GM12878 (cell line): ENCODE data around the gene CRYBA1. TPM values are rescaled to one million over a fixed set of nuclear protein-coding genes. Genes with fewer than 3 reads are reported as not detected.

Experiments
- BHLHE40 ChIP-seq, 2 experiments: fragments of 450-650 bp in 1 of 2; IDR thresholded peaks; 2 replicates each; pipeline ENCODE4 v1.6.1; 2011 to 2017; ENCODE audit warnings: low read depth in 2 of 2, borderline replicate concordance in 1 of 2, improper control_type of control experiment in 1 of 2, low read length in 1 of 2, mild to moderate bottlenecking in 1 of 2
- BRCA1 ChIP-seq: IDR thresholded peaks from 2 replicates; pipeline ENCODE4 v1.6.1; 2011; ENCODE audit warnings: low read depth, low read length, improper control_type of control experiment
- CHD1 ChIP-seq: IDR thresholded peaks from 2 replicates; pipeline ENCODE4 v1.6.1; 2012; ENCODE audit warnings: low read depth, low read length, improper control_type of control experiment
- GABPA ChIP-seq: IDR thresholded peaks from 2 replicates; pipeline ENCODE4 v1.6.1; 2014; ENCODE audit warnings: antibody characterized with exemption, low read depth, mild to moderate bottlenecking, inconsistent platforms
- GATAD2B ChIP-seq: fragments of 450-650 bp; conservative IDR thresholded peaks from 2 replicates; pipeline ENCODE4 v1.6.1; 2017; ENCODE audit warnings: low read depth, mild to moderate bottlenecking, moderate library complexity
- MEF2B ChIP-seq: fragments of 450-650 bp; IDR thresholded peaks from 2 replicates; pipeline ENCODE4 v1.6.1; 2018; ENCODE audit warnings: mild to moderate bottlenecking, moderate library complexity; ENCODE audit not compliant: partially characterized antibody, poor library complexity, severe bottlenecking
- NFYA ChIP-seq: IDR thresholded peaks from 2 replicates; pipeline ENCODE4 v1.6.1; 2011; ENCODE audit warnings: low read depth, mild to moderate bottlenecking, low read length, improper control_type of control experiment, borderline replicate concordance
- PML ChIP-seq: IDR thresholded peaks from 2 replicates; pipeline ENCODE4 v1.6.1; 2012; ENCODE audit warnings: low read length, inconsistent platforms
- PRDM15 ChIP-seq: fragments of 450-650 bp; formaldehyde crosslinking; IDR thresholded peaks from 2 replicates; pipeline ENCODE4 v1.4.0; 2020; ENCODE audit warnings: mild to moderate bottlenecking, moderate library complexity
- RAD51 ChIP-seq: fragments of 450-650 bp; IDR thresholded peaks from 2 replicates; pipeline ENCODE4 v1.6.1; 2016; ENCODE audit warnings: moderate library complexity, mild to moderate bottlenecking, inconsistent platforms
- SIN3A ChIP-seq: IDR thresholded peaks from 2 replicates; pipeline ENCODE4 v1.6.1; 2012; ENCODE audit warnings: low read depth, low read length, improper control_type of control experiment
- SIX5 ChIP-seq: IDR thresholded peaks from 2 replicates; pipeline ENCODE4 v1.6.1; 2011; ENCODE audit warnings: mild to moderate bottlenecking, low read depth, low read length, moderate library complexity; ENCODE audit not compliant: severe bottlenecking
- SMARCA5 ChIP-seq: fragments of 450-650 bp; IDR thresholded peaks from 2 replicates; pipeline ENCODE4 v1.6.1; 2017; ENCODE audit warnings: mild to moderate bottlenecking
- SP1 ChIP-seq: IDR thresholded peaks from one replicate; pipeline ENCODE4 v1.6.1; 2011; ENCODE audit warnings: low read depth, low read length
- SREBF1 ChIP-seq: IDR thresholded peaks from 2 replicates; pipeline ENCODE4 v1.6.1; 2012; ENCODE audit warnings: mild to moderate bottlenecking, low read length
- STAT1 ChIP-seq: fragments of 450-650 bp; conservative IDR thresholded peaks from 2 replicates; pipeline ENCODE4 v1.6.1; 2014; ENCODE audit warnings: antibody characterized with exemption, mild to moderate bottlenecking
- TAF1 ChIP-seq: IDR thresholded peaks from 2 replicates; pipeline ENCODE4 v1.6.1; 2011; ENCODE audit warnings: mild to moderate bottlenecking, low read depth, low read length, borderline replicate concordance
- TCF7 ChIP-seq: IDR thresholded peaks from 2 replicates; pipeline ENCODE4 v1.6.1; 2014; ENCODE audit warnings: antibody characterized with exemption, borderline replicate concordance
- ZNF207 ChIP-seq: fragments of 450-650 bp; IDR thresholded peaks from 2 replicates; pipeline ENCODE4 v1.6.1; 2014; ENCODE audit warnings: antibody characterized with exemption, mild to moderate bottlenecking, borderline replicate concordance
- ZNF217 ChIP-seq: fragments of 450-650 bp; IDR thresholded peaks from 2 replicates; pipeline ENCODE4 v1.6.1; 2017; ENCODE audit warnings: antibody characterized with exemption, mild to moderate bottlenecking
- polyA plus RNA-seq, 11 experiments: library from polyadenylated mRNA; depleted of rRNA in 4 of 11; unstranded in 6 of 11; stranded (reverse) in 5 of 11; fragments of >200 nt; fragmentation: Nextera tagmentation in 4 of 11; fragmentation: Illumina TruSeq in 1 of 11; extraction: Ambion mirVana in 4 of 11; extraction: Trizol in 1 of 11; gene quantifications; 1 replicate in 1 of 11; 2 replicates in 10 of 11; pipeline versions ENCODE4 v1.2.1 to v1.2.3, GENCODE V29; 2011 to 2016; ENCODE audit warnings: inconsistent platforms in 2 of 11, missing spikeins in 2 of 11, low read depth in 1 of 11
- total RNA-seq, 4 experiments: library from RNA; depleted of rRNA in 3 of 4; stranded (reverse); fragments of >200 nt in 3 of 4; fragmentation: Illumina TruSeq in 1 of 4; extraction: Trizol in 1 of 4; gene quantifications; 2 replicates each; pipeline versions ENCODE4 v1.2.1 to v1.2.3, GENCODE V29; 2013 to 2021
- TF ChIP-seq, protein P1 (sequence below): fragments of 450-650 bp; IDR thresholded peaks from 2 replicates; pipeline ENCODE4 v1.6.1; 2017; ENCODE audit warnings: mild to moderate bottlenecking, low read depth, inconsistent platforms; ENCODE audit not compliant: poor library complexity, severe bottlenecking
- TF ChIP-seq, protein P2 (sequence below): IDR thresholded peaks from 2 replicates; pipeline ENCODE4 v1.6.1; 2011; ENCODE audit warnings: low read depth, low read length, improper control_type of control experiment, borderline replicate concordance
- TF ChIP-seq, protein P3 (sequence below): IDR thresholded peaks from 2 replicates; pipeline ENCODE4 v1.6.1; 2011; ENCODE audit warnings: borderline replicate concordance, low read depth, mild to moderate bottlenecking, moderate library complexity, low read length; ENCODE audit not compliant: insufficient read depth, poor library complexity, severe bottlenecking

CRYBA1 gene
- total and polyA plus RNA-seq, 10 of the 15 experiments (the other 5 are each of a cell fraction or from before 2014, with no cell fraction given) = not detected

DNA sequence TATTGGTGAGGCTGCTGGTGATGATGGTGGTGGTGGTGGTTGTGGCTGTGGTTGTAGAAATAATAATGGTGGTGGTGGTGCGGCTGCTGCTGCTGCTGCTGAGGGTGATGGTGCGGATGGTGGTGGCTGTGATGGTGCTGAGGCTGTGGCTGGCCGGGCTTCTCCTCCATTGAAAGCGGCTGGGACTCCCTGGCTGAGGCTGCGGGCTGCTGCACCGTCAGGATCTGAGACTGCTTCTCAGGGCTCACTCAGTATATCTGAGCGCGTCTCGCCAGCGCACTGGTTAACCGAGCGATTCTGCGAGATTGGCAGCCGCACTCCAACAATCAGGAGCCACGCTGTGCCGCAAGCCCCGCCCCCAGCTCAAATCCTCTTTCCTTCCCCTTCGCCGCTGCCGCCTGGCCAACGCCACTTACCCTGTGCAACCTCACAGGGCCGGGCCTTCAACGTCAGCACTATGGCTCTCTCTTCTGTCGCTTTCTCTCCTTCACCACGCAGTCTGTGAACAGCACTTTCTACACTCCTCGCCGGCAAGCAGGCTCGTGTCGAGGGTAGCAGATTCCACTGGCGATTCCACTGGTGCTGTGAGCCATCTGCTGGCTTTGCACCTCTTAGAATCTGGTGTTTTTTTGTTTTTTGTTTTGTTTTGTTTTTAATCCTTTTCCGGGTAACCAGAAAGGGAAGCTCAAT lies 47.4 kb downstream of the CRYBA1 start, which contains the start of gene NUFIP2 (continued):
- peak; percentile 98 for TF ChIP-seq TAF1
- no peak for TF ChIP-seq ZNF217
- TF ChIP-seq SREBF1 = no peak
- TF ChIP-seq, protein P1, sequence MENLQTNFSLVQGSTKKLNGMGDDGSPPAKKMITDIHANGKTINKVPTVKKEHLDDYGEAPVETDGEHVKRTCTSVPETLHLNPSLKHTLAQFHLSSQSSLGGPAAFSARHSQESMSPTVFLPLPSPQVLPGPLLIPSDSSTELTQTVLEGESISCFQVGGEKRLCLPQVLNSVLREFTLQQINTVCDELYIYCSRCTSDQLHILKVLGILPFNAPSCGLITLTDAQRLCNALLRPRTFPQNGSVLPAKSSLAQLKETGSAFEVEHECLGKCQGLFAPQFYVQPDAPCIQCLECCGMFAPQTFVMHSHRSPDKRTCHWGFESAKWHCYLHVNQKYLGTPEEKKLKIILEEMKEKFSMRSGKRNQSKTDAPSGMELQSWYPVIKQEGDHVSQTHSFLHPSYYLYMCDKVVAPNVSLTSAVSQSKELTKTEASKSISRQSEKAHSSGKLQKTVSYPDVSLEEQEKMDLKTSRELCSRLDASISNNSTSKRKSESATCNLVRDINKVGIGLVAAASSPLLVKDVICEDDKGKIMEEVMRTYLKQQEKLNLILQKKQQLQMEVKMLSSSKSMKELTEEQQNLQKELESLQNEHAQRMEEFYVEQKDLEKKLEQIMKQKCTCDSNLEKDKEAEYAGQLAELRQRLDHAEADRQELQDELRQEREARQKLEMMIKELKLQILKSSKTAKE = peak; percentile 67
- TF ChIP-seq SMARCA5 = peak; percentile 57
- TF ChIP-seq ZNF207 = peak; percentile 72; the same call in 1 of the 2 replicates
- peak; percentile 76 for TF ChIP-seq NFYA
- TF ChIP-seq SIN3A = peak; percentile 78
- peak; percentile 29 for TF ChIP-seq MEF2B
- TF ChIP-seq CHD1 = peak; percentile 90; the same call in 1 of the 2 replicates
- TF ChIP-seq, protein P2, sequence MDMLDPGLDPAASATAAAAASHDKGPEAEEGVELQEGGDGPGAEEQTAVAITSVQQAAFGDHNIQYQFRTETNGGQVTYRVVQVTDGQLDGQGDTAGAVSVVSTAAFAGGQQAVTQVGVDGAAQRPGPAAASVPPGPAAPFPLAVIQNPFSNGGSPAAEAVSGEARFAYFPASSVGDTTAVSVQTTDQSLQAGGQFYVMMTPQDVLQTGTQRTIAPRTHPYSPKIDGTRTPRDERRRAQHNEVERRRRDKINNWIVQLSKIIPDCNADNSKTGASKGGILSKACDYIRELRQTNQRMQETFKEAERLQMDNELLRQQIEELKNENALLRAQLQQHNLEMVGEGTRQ = no peak
- peak in 1 of 2 experiments; percentile 48; a peak in 1 of 4 replicates for TF ChIP-seq BHLHE40 (IDR thresholded peaks at IDR 0.05; ENCODE audit: borderline replicate concordance in 1 of 2, low read depth in 2 of 2, low read length in 1 of 2)
- TF ChIP-seq RAD51 = peak; percentile 37; the same call in 1 of the 2 replicates
- no peak for TF ChIP-seq PRDM15
- TF ChIP-seq GATAD2B = 0 out of 2 replicates have a peak, but pooled peaks have one; percentile 35
- no peak for TF ChIP-seq BRCA1
- TF ChIP-seq GABPA = peak; percentile 70; the same call in 1 of the 2 replicates
- peak; percentile 84 for TF ChIP-seq SP1
- TF ChIP-seq STAT1 = 0 out of 2 replicates have a peak, but pooled peaks have one; percentile 33
- no peak for TF ChIP-seq TCF7
- TF ChIP-seq, protein P3, sequence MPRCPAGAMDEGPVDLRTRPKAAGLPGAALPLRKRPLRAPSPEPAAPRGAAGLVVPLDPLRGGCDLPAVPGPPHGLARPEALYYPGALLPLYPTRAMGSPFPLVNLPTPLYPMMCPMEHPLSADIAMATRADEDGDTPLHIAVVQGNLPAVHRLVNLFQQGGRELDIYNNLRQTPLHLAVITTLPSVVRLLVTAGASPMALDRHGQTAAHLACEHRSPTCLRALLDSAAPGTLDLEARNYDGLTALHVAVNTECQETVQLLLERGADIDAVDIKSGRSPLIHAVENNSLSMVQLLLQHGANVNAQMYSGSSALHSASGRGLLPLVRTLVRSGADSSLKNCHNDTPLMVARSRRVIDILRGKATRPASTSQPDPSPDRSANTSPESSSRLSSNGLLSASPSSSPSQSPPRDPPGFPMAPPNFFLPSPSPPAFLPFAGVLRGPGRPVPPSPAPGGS = no peak
- peak; percentile 98 for TF ChIP-seq PML
- peak; percentile 49 for TF ChIP-seq SIX5
